Measurements from ENCODE around the gene AATK. TPM values are rescaled to one million over a fixed set of nuclear protein-coding genes. Genes with fewer than 3 reads are reported as not detected.
A peak's percentile ranks its signal among the peaks of the same experiment; 100 is the strongest.

The AATK gene
- total and polyA plus RNA-seq, 4 donors = 2.9 to 15.1 (median 9.1) TPM

DNA sequence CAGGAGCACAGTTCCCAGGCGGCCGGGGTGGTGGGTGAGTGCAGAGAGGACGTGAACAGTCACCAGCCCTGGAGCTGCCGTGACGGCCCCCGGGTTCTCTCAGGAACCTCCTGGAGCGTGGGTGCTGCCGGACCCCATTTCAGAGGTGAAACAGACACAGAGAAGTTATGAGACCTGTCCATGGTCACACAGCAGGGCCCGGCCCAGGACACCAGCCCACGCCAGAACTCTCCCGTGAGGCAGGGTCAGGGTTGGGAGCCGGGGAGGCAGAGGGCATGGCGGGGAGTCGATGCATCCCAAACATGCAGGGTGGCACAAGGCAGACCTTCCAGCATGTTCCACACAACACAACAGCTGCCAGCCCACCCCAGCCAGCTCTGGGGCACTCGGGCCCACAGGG is 4.5 kb downstream of the AATK start:
- Histone ChIP-seq H3K4me3 (ENCODE audit: low read length in 2 of 2) (no peak overlapping the region), H3K36me3 (ENCODE audit: control insufficient read depth in 1 of 2, insufficient read depth in 2 of 2, low read length in 1 of 2) (no peaks in the 10 kb centered on the region), H3K9me3 (ENCODE audit: control insufficient read depth, low read length) (no peaks in the 10 kb centered on the region), H3K27me3 (ENCODE audit: control insufficient read depth in 1 of 2, insufficient read depth in 2 of 2, low read length in 1 of 2) (no peaks in the 10 kb centered on the region), H3K27ac (ENCODE audit: low read depth in 1 of 2, low read length in 2 of 2) (no peak overlapping the region), H3K4me1 (ENCODE audit: control insufficient read depth in 1 of 2, insufficient read depth in 2 of 2, low read length in 2 of 2) (no peaks in the 10 kb centered on the region)
- intact Hi-C loops (cut with DNase I) = no loop called here
- ATAC-seq (ENCODE audit: low FRiP score) (no peak), DNase-seq (no peak)
- WGBS, 2 donors = 95% methylated on average over 15 of the region's 15 CpGs

GRCh38 chr17:81160747-81161453 is 5.1 kb downstream of the AATK start:
- DNase-seq (no peak), ATAC-seq (ENCODE audit: low FRiP score) (no peak)
- no peak overlapping the region for H3K27ac ChIP-seq (ENCODE audit: low read depth in 1 of 2, low read length in 2 of 2)
- H3K36me3 ChIP-seq (ENCODE audit: control insufficient read depth in 1 of 2, insufficient read depth in 2 of 2, low read length in 1 of 2) = no peaks in the 10 kb centered on the region
- no peak overlapping the region for H3K4me3 ChIP-seq (ENCODE audit: low read length in 2 of 2)
- no peaks in the 10 kb centered on the region for H3K4me1 ChIP-seq (ENCODE audit: control insufficient read depth in 1 of 2, insufficient read depth in 2 of 2, low read length in 2 of 2)
- no peaks in the 10 kb centered on the region for H3K27me3 ChIP-seq (ENCODE audit: control insufficient read depth in 1 of 2, insufficient read depth in 2 of 2, low read length in 1 of 2)
- no peaks in the 10 kb centered on the region for H3K9me3 ChIP-seq (ENCODE audit: control insufficient read depth, low read length)
- intact Hi-C loops (cut with DNase I) = no loop called here
- 83 to 85% methylated on average over 28 to 32 of the region's 32 CpGs for WGBS, 2 donors

- intact Hi-C loops (cut with DNase I) = no loop called here
- ATAC-seq (ENCODE audit: low FRiP score) (peak; percentile 26), DNase-seq (peak in 1 of 2 donors; percentile 75)
- 53 to 68% methylated on average over 22 to 28 of the region's 28 CpGs for WGBS, 2 donors
- H3K4me1 ChIP-seq (ENCODE audit: control insufficient read depth in 1 of 2, insufficient read depth in 2 of 2, low read length in 2 of 2) = no peaks in the 10 kb centered on the region
- H3K27ac ChIP-seq (ENCODE audit: low read depth in 1 of 2, low read length in 2 of 2) = no peak overlapping the region
- no peaks in the 10 kb centered on the region for H3K27me3 ChIP-seq (ENCODE audit: control insufficient read depth in 1 of 2, insufficient read depth in 2 of 2, low read length in 1 of 2)
- no peaks in the 10 kb centered on the region for H3K9me3 ChIP-seq (ENCODE audit: control insufficient read depth, low read length)
- no peak overlapping the region for H3K4me3 ChIP-seq (ENCODE audit: low read length in 2 of 2)
- no peaks in the 10 kb centered on the region for H3K36me3 ChIP-seq (ENCODE audit: control insufficient read depth in 1 of 2, insufficient read depth in 2 of 2, low read length in 1 of 2)
Measured at GRCh38 chr17:81160306-81160705, 5.7 kb downstream of the AATK start.

GRCh38 chr17:81159611-81160265 is 6.3 kb downstream of the AATK start:
- 77 to 81% methylated on average over 24 to 25 of the region's 25 CpGs for WGBS, 2 donors
- H3K27ac ChIP-seq (ENCODE audit: low read depth in 1 of 2, low read length in 2 of 2) = no peak overlapping the region
- no peak overlapping the region for H3K4me3 ChIP-seq (ENCODE audit: low read length in 2 of 2)
- no peaks in the 10 kb centered on the region for H3K9me3 ChIP-seq (ENCODE audit: control insufficient read depth, low read length)
- ATAC-seq (ENCODE audit: low FRiP score) = peak; percentile 4
- DNase-seq = no peak
- H3K27me3 ChIP-seq (ENCODE audit: control insufficient read depth in 1 of 2, insufficient read depth in 2 of 2, low read length in 1 of 2) = no peaks in the 10 kb centered on the region
- H3K36me3 ChIP-seq (ENCODE audit: control insufficient read depth in 1 of 2, insufficient read depth in 2 of 2, low read length in 1 of 2) = no peaks in the 10 kb centered on the region
- intact Hi-C loops (cut with DNase I) = no loop called here
- H3K4me1 ChIP-seq (ENCODE audit: control insufficient read depth in 1 of 2, insufficient read depth in 2 of 2, low read length in 2 of 2) = no peaks in the 10 kb centered on the region

- Histone ChIP-seq H3K9me3 (ENCODE audit: control insufficient read depth, low read length) (no peaks in the 10 kb centered on the region), H3K27ac (ENCODE audit: low read depth in 1 of 2, low read length in 2 of 2) (no peak overlapping the region), H3K27me3 (ENCODE audit: control insufficient read depth in 1 of 2, insufficient read depth in 2 of 2, low read length in 1 of 2) (no peaks in the 10 kb centered on the region), H3K4me3 (ENCODE audit: low read length in 2 of 2) (no peak overlapping the region), H3K36me3 (ENCODE audit: control insufficient read depth in 1 of 2, insufficient read depth in 2 of 2, low read length in 1 of 2) (no peaks in the 10 kb centered on the region), H3K4me1 (ENCODE audit: control insufficient read depth in 1 of 2, insufficient read depth in 2 of 2, low read length in 2 of 2) (no peaks in the 10 kb centered on the region)
- ATAC-seq (ENCODE audit: low FRiP score) = no peak
- no peak for DNase-seq
- intact Hi-C loops (cut with DNase I) = no loop called here
- WGBS, 2 donors = 92% methylated on average over 42 to 43 of the region's 43 CpGs
Measured at GRCh38 chr17:81158688-81159590, 7.1 kb downstream of the AATK start.

- Histone ChIP-seq H3K4me3 (ENCODE audit: low read length in 2 of 2) (no peak overlapping the region), H3K27ac (ENCODE audit: low read depth in 1 of 2, low read length in 2 of 2) (no peak overlapping the region), H3K27me3 (ENCODE audit: control insufficient read depth in 1 of 2, insufficient read depth in 2 of 2, low read length in 1 of 2) (no peaks in the 10 kb centered on the region), H3K4me1 (ENCODE audit: control insufficient read depth in 1 of 2, insufficient read depth in 2 of 2, low read length in 2 of 2) (no peaks in the 10 kb centered on the region), H3K36me3 (ENCODE audit: control insufficient read depth in 1 of 2, insufficient read depth in 2 of 2, low read length in 1 of 2) (no peaks in the 10 kb centered on the region), H3K9me3 (ENCODE audit: control insufficient read depth, low read length) (no peaks in the 10 kb centered on the region)
- no peak for DNase-seq
- 83 to 93% methylated on average over 38 to 39 of the region's 39 CpGs for WGBS, 2 donors
- ATAC-seq (ENCODE audit: low FRiP score) = no peak
- intact Hi-C loops (cut with DNase I) = no loop called here
Measured at GRCh38 chr17:81157848-81158687, 8.0 kb downstream of the AATK start.

DNA sequence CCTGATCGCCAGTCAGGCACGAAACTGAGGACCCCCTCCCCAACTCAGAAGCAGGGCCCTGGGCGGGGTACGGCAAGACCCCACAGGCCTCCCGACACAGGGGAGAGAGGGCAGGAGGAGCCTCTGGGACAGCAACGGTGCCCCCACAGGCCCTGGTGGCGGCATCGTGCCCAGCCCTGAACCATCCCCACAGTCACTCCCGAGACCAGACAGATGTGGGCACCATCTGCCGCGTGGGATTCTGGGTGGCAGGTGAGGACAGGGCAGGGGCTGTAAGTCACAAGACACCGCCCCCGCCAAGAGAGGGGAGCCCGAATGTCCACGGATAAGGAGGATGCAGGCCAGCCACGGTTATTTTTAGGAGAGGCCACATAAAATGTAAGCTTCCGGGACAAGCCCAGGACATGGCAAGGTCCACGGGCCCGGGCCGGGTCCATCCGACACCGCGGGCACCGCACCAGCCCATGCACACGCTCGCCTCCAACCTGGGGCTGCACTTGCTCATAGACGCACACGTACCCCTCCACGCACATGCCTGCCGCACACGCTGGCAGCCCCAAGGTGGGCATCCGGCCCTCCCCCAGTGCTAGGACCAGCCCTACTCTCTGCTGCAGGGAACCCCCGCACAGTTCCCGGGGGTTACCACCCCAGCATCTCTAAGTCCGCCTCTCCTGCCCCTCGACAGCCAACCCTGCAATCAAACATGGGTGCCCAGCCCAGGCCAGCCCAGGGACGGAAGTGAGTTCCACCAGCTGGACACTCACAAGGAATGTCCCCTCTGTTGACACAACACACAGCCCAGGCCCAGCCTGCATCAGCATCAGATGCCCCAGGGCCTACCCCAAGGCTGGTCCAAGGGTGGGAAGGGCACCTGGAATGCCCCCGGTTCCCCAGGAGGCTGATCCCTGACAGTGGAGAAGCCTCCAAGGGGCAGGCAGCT is 8.9 kb downstream of the AATK start:
- intact Hi-C loops (cut with DNase I) = no loop called here
- no peaks in the 10 kb centered on the region for H3K36me3 ChIP-seq (ENCODE audit: control insufficient read depth in 1 of 2, insufficient read depth in 2 of 2, low read length in 1 of 2)
- H3K4me1 ChIP-seq (ENCODE audit: control insufficient read depth in 1 of 2, insufficient read depth in 2 of 2, low read length in 2 of 2) = no peaks in the 10 kb centered on the region
- 92 to 95% methylated on average over 38 of the region's 38 CpGs for WGBS, 2 donors
- H3K27ac ChIP-seq (ENCODE audit: low read depth in 1 of 2, low read length in 2 of 2) = no peak overlapping the region
- DNase-seq = no peak
- no peaks in the 10 kb centered on the region for H3K9me3 ChIP-seq (ENCODE audit: control insufficient read depth, low read length)
- ATAC-seq (ENCODE audit: low FRiP score) = no peak
- no peaks in the 10 kb centered on the region for H3K27me3 ChIP-seq (ENCODE audit: control insufficient read depth in 1 of 2, insufficient read depth in 2 of 2, low read length in 1 of 2)
- H3K4me3 ChIP-seq (ENCODE audit: low read length in 2 of 2) = no peak overlapping the region

Data from aorta (tissue), 5 donors.